Endothelial cell of umbilical vein (primary cell): ENCODE data around the gene ZNF777. TPM values are rescaled to one million over a fixed set of nuclear protein-coding genes. Genes with fewer than 3 reads are reported as not detected.

Experiments
- BruUV-seq: library from RNA; stranded (reverse); fragments of 400-500 nt; replicated peaks from 2 replicates; lab custom pipeline; 2021; lab: Mats Ljungman, UMichigan
- CTCF ChIA-PET: fragments of 300-600, 350-600 bp; sonication (Branson Sonifier 250); formaldehyde crosslinking; loops from one replicate; lab custom pipeline; 2021; ENCODE audit warnings: antibody characterized with exemption, inconsistent platforms; lab: Charles Lee
- POLR2A ChIA-PET: fragments of 300-600, 350-600 bp; sonication (Branson Sonifier 250); formaldehyde crosslinking; loops from one replicate; lab custom pipeline; 2021; ENCODE audit warnings: antibody characterized with exemption, inconsistent platforms; lab: Charles Lee
- DNase-seq: peaks from one replicate; pipeline ENCODE4 v3.0.0-alpha.2; 2011; ENCODE audit warnings: low read depth, low spot score
- FAIRE-seq: peaks from 2 replicates; lab custom pipeline; 2011; peaks lifted over from hg19 to GRCh38; lab: Jason Lieb, UNC
- H2AFZ ChIP-seq: 2 replicates; pipeline ENCODE4 v1.6.0; 2012; ENCODE audit warnings: low read depth, low read length, control low read depth, inconsistent platforms
- H3K27ac ChIP-seq: 2 replicates; pipeline ENCODE4 v1.5.1; 2011; ENCODE audit warnings: low read depth, mild to moderate bottlenecking, control low read depth, low read length, moderate library complexity; ENCODE audit not compliant: insufficient read depth
- H3K27me3 ChIP-seq, 2 experiments: 2 replicates each; pipeline versions ENCODE4 v1.6.0 to v1.6.1; 2011; ENCODE audit warnings: low read length in 2 of 2, mixed read lengths in 1 of 2; ENCODE audit not compliant: control insufficient read depth in 2 of 2, insufficient read depth in 2 of 2
- H3K36me3 ChIP-seq, 2 experiments: 2 replicates in 1 of 2; 3 replicates in 1 of 2; pipeline ENCODE4 v1.5.1; 2011; ENCODE audit warnings: low read length in 2 of 2, mild to moderate bottlenecking in 1 of 2, moderate library complexity in 1 of 2; ENCODE audit not compliant: control insufficient read depth in 2 of 2, insufficient read depth in 2 of 2; ENCODE audit errors: extremely low read depth in 1 of 2
- H3K4me1 ChIP-seq: 3 replicates; pipeline ENCODE4 v1.5.1; 2011; ENCODE audit warnings: mild to moderate bottlenecking, low read length; ENCODE audit not compliant: control insufficient read depth, insufficient read depth; ENCODE audit errors: extremely low read depth
- H3K4me2 ChIP-seq: 2 replicates; pipeline ENCODE4 v1.6.1; 2011; ENCODE audit warnings: low read length, control low read depth, mixed read lengths; ENCODE audit not compliant: insufficient read depth
- H3K4me3 ChIP-seq, 3 experiments: fragments of 200-600 bp in 1 of 3; sonication (generic), shearing (Covaris generic) in 1 of 3; replicated peaks in 1 of 3; 2 replicates each; pipeline ENCODE4 v1.5.1; 2011 to 2016; ENCODE audit warnings: control low read depth in 3 of 3, low read length in 3 of 3, mild to moderate bottlenecking in 2 of 3, inconsistent platforms in 1 of 3, low read depth in 1 of 3, moderate library complexity in 1 of 3; ENCODE audit not compliant: insufficient read depth in 1 of 3
- H3K79me2 ChIP-seq: 2 replicates; pipeline ENCODE4 v1.6.0; 2012; ENCODE audit warnings: low read length, inconsistent platforms; ENCODE audit not compliant: control insufficient read depth, insufficient read depth
- H3K9ac ChIP-seq: replicated peaks from 2 replicates; pipeline ENCODE3; 2011; ENCODE audit warnings: low read length, control low read depth; ENCODE audit not compliant: insufficient read depth; ENCODE audit errors: extremely low read depth
- H3K9me1 ChIP-seq: replicated peaks from 3 replicates; pipeline ENCODE4 v1.6.0; 2011; ENCODE audit warnings: mild to moderate bottlenecking, low read length; ENCODE audit not compliant: control insufficient read depth, insufficient read depth; ENCODE audit errors: extremely low read depth
- H3K9me3 ChIP-seq: replicated peaks from 2 replicates; pipeline ENCODE4 v1.5.1; 2012; ENCODE audit warnings: low read length, inconsistent platforms; ENCODE audit not compliant: control insufficient read depth, insufficient read depth
- H4K20me1 ChIP-seq: replicated peaks from 2 replicates; pipeline ENCODE3; 2011; ENCODE audit warnings: mild to moderate bottlenecking, low read length; ENCODE audit not compliant: control insufficient read depth, insufficient read depth; ENCODE audit errors: extremely low read depth
- CTCF ChIP-seq, 2 donors: IDR thresholded peaks; 1 replicate in 1 of 2; 2 replicates in 1 of 2; pipeline ENCODE4 v1.5.1; 2011; ENCODE audit warnings: low read length in 2 of 2, mild to moderate bottlenecking in 2 of 2, moderate library complexity in 2 of 2, control low read depth in 1 of 2, inconsistent platforms in 1 of 2, low read depth in 1 of 2; ENCODE audit not compliant: insufficient read depth in 1 of 2; ENCODE audit errors: extremely low read depth in 1 of 2
- EZH2 ChIP-seq: IDR thresholded peaks from 2 replicates; pipeline ENCODE4 v1.6.1; 2012; ENCODE audit warnings: borderline replicate concordance, low read depth, mild to moderate bottlenecking, moderate library complexity, low read length, inconsistent platforms; ENCODE audit not compliant: severe bottlenecking
- FOS ChIP-seq: IDR thresholded peaks from 2 replicates; pipeline ENCODE4 v1.6.1; 2011; ENCODE audit warnings: mild to moderate bottlenecking, low read length, moderate library complexity, borderline replicate concordance; ENCODE audit not compliant: insufficient read depth
- GATA2 ChIP-seq: IDR thresholded peaks from 2 replicates; pipeline ENCODE4 v1.7.0; 2011; ENCODE audit warnings: low read depth, mild to moderate bottlenecking, moderate library complexity, mixed read lengths, low read length; ENCODE audit not compliant: insufficient read length, insufficient read depth
- JUN ChIP-seq: IDR thresholded peaks from 2 replicates; pipeline ENCODE4 v1.6.1; 2011; ENCODE audit warnings: borderline replicate concordance, low read depth; ENCODE audit not compliant: insufficient read length, insufficient read depth
- MAX ChIP-seq: IDR thresholded peaks from 2 replicates; pipeline ENCODE4 v1.6.1; 2011; ENCODE audit not compliant: insufficient read depth, insufficient read length
- MYC ChIP-seq: IDR thresholded peaks from one replicate; pipeline ENCODE4 v1.6.1; 2011; ENCODE audit warnings: mild to moderate bottlenecking, low read depth, low read length
- POLR2A ChIP-seq: IDR thresholded peaks from 2 replicates; pipeline ENCODE4 v1.6.1; 2012; ENCODE audit warnings: low read depth, mild to moderate bottlenecking, control low read depth, low read length
- POLR2AphosphoS5 ChIP-seq: IDR thresholded peaks from 2 replicates; pipeline ENCODE4 v1.6.1; 2012; ENCODE audit warnings: low read depth, mild to moderate bottlenecking, control low read depth, low read length, moderate library complexity; ENCODE audit not compliant: insufficient read depth
- dilution Hi-C: fragments of 300-500 bp; cut with MboI; formaldehyde crosslinking; loops from one replicate; pipeline ENCODE4 v1.15.0; 2019; ENCODE audit warnings: low sequenced_read_pairs; ENCODE audit not compliant: extremely low pct_ligation_motif_present
- intact Hi-C: fragments of 100-400 bp; cut with micrococcal nuclease; formaldehyde crosslinking; loops from one replicate; pipeline ENCODE4 v1.10.0; 2022
- polyA plus RNA-seq, 4 experiments: library from polyadenylated mRNA; depleted of rRNA in 3 of 4; stranded (reverse) in 3 of 4; unstranded in 1 of 4; fragments of >200 nt; gene quantifications; 2 replicates each; pipeline versions ENCODE4 v1.2.1 to v1.2.3, GENCODE V29; 2011 to 2012; ENCODE audit warnings: missing spikeins in 1 of 4
- total RNA-seq: library from RNA; stranded (reverse); gene quantifications from 2 replicates; pipeline ENCODE4 v1.2.3, GENCODE V29; 2021

The ZNF777 gene
- total and polyA plus RNA-seq, 2 donors (not counting 3 experiments of a cell fraction or from before 2014, with no cell fraction given): 7.4 to 11.1 TPM

GRCh38 chr7:149433124-149433523 lies 27.7 kb downstream of the ZNF777 start:
- TF ChIP-seq MYC (no peak), POLR2A (no peak), FOS (no peak), GATA2 (no peak), EZH2 (no peak), CTCF (IDR thresholded peaks at IDR 0.05; ENCODE audit: extremely low read depth in 1 of 2, insufficient read depth in 1 of 2, low read depth in 1 of 2, low read length in 2 of 2) (no peak), MAX (no peak), POLR2AphosphoS5 (no peak), JUN (no peak)
- DNase-seq (no peak), FAIRE-seq (no peak)
- Histone ChIP-seq H3K27ac (no peak overlapping the region), H4K20me1 (no peaks in the 10 kb centered on the region), H3K27me3 (no peaks in the 10 kb centered on the region), H3K4me1 (no peaks in the 10 kb centered on the region), H3K36me3 (peaks cover 4 to 14% of the 10 kb centered on the region in 2 experiments), H3K9ac (no peak overlapping the region), H3K4me2 (no peak overlapping the region), H3K79me2 (no peaks in the 10 kb centered on the region), H3K4me3 (no peak overlapping the region), H3K9me3 (no peaks in the 10 kb centered on the region), H3K9me1 (no peaks in the 10 kb centered on the region), H2AFZ (no peak overlapping the region)
- ChIA-PET CTCF (no interaction called here), POLR2A (no interaction called here)
- intact Hi-C loops (no loop called here), dilution Hi-C loops (no loop called here)
- no TSS peak for BruUV-seq
